Choroid plexus epithelial cell (primary cell): Measurements from ENCODE around the gene ITCH.
A peak's percentile ranks its signal among the peaks of the same experiment; 100 is the strongest.
"Not testable (repeated sequence)": the region's sequence is repeated elsewhere in the genome, so short reads cannot be mapped to it uniquely, and the experiment has no call there.

Experiments
- DNase-seq: peaks from one replicate; pipeline ENCODE4 v3.0.0-alpha.2; 2010; ENCODE audit warnings: low read depth
- H3K4me3 ChIP-seq: 2 replicates; pipeline ENCODE4 v1.5.1; 2011; ENCODE audit warnings: low read depth, mild to moderate bottlenecking, control low read depth, low read length, moderate library complexity
- TF ChIP-seq, protein P1 (sequence below): conservative IDR thresholded peaks from 2 replicates; pipeline ENCODE4 v1.5.1; 2011; ENCODE audit warnings: low read depth, mild to moderate bottlenecking, control low read depth, inconsistent platforms, low read length, moderate library complexity

ITCH gene

DNA sequence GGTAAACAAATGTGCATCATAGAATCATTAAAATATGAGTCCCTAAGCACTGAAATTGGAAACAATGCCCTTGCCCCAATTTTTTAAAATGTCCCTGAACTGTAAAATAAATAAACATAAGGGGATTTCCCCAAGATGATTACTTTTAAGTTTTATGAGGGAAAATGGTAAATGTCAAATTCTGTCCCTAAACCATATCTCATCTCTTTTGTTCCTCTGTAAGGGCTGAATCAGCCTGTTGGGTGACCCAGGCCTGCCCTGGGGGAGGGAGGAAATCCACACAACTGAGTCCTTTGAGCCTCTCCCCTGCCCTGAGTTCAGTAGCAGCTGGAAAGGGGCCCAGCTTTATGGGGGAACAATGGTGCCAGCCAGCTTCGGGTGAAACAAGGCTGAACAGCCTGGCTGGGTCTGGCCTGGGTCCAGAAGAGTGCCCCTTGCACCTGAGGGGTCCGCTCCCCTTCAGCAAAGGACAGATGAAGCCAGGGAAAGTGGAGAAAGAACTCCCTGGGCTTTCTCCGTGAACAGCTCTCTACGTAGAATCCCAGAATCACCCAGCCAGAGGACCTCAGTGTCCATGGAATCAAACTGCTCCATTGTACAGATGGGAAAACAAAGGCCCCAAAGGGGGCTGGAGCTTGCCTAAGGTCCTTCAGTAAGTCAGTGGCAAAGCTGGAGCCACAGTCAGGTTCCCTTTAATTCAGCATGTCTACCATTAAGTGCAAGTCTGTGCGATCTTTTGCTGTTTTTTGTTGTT is 28.2 kb upstream of the ITCH start:
- DNase-seq, result no peak
- TF ChIP-seq, protein P1, sequence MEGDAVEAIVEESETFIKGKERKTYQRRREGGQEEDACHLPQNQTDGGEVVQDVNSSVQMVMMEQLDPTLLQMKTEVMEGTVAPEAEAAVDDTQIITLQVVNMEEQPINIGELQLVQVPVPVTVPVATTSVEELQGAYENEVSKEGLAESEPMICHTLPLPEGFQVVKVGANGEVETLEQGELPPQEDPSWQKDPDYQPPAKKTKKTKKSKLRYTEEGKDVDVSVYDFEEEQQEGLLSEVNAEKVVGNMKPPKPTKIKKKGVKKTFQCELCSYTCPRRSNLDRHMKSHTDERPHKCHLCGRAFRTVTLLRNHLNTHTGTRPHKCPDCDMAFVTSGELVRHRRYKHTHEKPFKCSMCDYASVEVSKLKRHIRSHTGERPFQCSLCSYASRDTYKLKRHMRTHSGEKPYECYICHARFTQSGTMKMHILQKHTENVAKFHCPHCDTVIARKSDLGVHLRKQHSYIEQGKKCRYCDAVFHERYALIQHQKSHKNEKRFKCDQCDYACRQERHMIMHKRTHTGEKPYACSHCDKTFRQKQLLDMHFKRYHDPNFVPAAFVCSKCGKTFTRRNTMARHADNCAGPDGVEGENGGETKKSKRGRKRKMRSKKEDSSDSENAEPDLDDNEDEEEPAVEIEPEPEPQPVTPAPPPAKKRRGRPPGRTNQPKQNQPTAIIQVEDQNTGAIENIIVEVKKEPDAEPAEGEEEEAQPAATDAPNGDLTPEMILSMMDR, result no peak
- H3K4me3 ChIP-seq, result no peak overlapping the region

DNA sequence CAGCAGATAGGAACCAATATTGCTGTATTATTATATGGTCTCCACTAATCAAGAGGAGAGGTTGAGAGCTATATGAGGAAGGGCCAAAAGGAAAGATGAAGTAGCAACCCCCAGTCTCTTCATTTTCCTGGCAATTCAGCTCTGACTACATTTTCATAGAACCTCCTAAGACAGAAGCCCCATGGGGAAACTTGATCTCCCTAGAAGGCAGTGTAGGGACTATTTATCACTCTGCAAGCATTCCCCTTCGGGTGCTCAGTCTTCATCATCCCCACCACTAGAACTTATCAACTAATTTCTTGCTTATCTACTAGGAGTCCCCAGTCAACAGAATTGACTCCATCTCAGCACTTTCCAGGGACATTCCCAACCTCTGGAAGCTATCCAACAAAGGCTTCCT is 25.5 kb upstream of the ITCH start:
- DNase-seq, result peak; percentile 28

DNA sequence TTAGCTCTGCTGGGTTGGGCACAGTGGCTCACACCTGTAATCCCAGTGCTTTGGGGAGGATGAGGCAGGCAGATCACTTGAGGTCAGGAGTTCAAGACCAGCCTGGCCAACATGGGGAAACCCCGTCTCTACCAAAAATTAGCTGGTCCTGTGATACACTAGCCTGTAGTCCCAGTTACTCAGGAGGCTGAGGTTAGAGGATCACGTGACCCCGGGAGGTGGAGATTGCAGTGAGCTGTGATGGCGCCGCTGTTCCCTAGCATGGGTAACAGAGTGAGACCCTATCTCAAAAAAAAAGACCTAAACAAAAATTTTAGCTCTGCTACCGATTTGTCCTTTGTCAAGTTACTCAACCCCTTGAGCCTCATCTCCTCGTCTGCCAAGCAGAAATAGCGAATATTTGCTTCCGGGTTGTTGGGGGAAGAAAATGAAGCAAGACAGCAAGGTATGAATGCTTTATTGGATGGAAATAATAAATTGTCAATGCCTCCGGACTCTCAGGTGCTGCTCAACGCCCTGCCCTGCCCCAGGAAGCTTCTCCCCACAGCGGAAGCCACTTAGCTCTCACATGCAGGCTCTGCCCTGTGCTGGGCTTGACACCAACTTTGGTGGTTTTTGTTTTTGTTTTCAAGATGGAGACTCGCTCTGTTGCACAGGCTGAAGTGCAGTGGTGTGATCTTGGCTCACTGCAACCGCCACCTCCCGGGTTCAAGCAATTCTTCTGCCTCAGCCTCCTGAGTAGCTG is 24.9 kb upstream of the ITCH start:
- no peak for DNase-seq
- no peak overlapping the region for H3K4me3 ChIP-seq
- TF ChIP-seq, protein P1, result no peak

More for the DNA sequence above, 25.5 kb upstream of the ITCH start:
- no peak overlapping the region for H3K4me3 ChIP-seq
- TF ChIP-seq, protein P1, result no peak

DNA sequence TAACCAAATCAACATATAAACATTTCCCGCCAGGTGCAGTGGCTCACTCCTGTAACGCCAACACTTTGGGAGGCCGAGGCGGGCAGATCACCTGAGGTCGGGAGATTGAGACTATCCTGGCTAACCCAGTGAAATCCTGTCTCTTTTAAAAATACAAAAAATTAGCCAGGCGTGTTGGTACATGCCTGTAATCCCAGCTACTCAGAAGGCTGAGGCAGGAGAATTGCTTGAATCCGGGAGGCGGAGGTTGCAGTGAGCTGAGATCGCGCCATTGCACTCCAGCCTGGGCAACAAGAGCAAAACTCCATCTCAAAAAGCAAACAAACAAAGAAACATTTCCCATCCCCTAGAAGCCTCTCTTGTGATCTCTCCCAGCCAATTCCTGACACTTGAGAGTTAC is 22.3 kb upstream of the ITCH start:
- DNase-seq, H3K4me3 ChIP-seq: not testable (repeated sequence)

DNA sequence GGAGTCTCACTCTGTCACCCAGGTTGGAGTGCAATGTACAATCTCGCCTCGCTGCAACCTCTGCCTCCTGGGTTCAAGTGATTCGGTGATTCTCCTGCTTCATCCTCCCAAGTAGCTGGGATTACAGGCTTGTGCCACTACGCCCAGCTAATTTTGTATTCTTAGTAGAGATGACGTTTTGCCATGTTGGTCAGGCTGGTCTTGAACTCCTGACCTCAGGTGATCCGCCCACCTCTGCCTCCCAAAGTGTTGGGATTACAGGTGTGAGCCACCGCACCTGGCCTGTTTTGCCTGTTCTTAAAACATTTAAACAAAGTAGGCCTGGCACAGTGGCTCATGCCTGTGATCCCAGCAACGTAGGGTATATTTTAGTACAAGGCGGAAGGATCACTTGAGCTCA is 21.9 kb upstream of the ITCH start:
- H3K4me3 ChIP-seq, DNase-seq: not testable (repeated sequence)

DNA sequence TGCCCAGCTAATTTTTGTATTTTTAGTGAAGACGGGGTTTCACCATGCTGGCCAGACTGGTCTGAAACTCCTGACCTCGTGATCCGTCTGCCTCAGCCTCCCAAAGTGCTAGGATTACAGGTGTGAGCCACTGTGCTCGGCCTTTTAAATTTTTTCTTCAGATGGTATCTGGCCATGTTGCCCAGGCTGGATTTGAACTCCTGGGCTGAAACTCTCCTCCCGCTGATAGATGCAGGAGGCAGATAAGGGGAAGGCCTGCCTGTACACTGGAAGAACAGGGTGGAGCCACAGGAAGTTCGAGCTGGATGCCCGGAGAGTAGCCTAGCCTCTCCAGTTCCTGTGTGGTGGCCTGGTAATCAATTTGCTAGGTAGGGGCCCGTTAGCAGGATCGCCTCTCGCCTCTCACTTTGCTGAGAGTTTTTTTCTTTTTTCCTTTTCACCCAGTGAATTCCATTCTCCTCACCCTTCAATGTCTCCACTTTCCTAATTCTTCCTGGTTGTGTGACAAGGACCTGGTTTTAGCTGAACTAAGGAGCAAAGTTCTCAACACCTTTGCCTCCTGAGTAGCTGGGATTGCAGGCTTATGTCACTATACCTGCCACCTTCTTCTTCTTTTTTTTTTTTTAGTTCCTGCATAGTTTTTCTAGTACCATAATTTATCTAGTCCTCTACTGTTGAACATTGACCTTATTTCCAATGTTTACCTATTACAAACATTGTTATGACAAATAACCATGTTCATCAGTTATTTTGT is 19.4 kb upstream of the ITCH start:
- TF ChIP-seq, protein P1, result no peak
- H3K4me3 ChIP-seq, result no peak overlapping the region
- no peak for DNase-seq

DNA sequence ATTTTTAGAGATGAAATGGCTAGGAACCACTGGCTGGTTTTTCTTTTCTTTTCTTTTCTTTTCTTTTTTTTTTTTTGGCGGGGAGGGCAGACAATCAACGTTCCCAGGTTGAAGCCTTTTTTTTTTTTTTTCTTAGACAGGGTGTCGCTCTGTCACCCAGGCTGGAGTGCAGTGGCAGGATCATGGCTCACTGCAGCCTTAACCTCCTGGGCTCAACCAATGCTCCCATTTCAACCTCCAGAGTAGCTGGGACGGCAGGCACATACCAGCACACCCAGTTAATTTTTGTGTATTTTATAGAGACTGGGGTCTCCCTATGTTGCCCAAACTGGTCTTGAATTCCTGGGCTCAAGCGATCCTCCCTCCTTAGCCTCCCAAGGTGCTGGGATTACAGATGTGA is 18.8 kb upstream of the ITCH start:
- H3K4me3 ChIP-seq, result no peak overlapping the region
- TF ChIP-seq, protein P1, result no peak
- no peak for DNase-seq
